HG02885 (cell line): ENCODE data around the gene HELZ2.
"Not testable (repeated sequence)": the region's sequence is repeated elsewhere in the genome, so short reads cannot be mapped to it uniquely, and the experiment has no call there.

Source experiments
- ATAC-seq: cut with Tn5 transposase; IDR thresholded peaks from one replicate; pipeline ENCODE4 v1.9.1; 2021; ENCODE audit warnings: mild to moderate bottlenecking; ENCODE audit not compliant: unreplicated experiment, poor library complexity

HELZ2 gene

GRCh38 chr20:63574156-63574828, at the start of gene HELZ2:
Gene HELZ2 (minus strand): TSS chr20:63574239. CDS start chr20:63572385, 1,854 bp downstream.
- ATAC-seq: peak; percentile 58

DNA sequence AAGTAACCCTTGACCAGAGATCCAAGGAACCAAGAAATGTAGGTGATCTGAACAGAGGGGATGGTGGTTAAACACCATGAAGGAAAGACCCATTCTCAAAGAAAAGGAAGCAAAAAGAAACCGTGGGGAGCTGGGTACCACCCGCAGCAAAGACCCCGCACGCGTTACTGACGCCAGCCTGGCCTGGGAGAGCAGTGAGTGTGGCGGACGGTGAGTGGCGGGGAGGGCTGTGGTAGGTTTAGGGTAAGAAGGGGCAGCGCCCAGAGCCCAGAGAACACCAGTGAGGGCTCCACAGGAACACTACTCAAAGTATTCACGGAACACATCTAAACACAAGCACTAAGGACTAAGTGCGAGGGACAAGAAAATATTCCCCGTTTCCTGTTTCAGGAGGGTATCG, 48.7 kb upstream of the HELZ2 start:
- ATAC-seq: no peak

DNA sequence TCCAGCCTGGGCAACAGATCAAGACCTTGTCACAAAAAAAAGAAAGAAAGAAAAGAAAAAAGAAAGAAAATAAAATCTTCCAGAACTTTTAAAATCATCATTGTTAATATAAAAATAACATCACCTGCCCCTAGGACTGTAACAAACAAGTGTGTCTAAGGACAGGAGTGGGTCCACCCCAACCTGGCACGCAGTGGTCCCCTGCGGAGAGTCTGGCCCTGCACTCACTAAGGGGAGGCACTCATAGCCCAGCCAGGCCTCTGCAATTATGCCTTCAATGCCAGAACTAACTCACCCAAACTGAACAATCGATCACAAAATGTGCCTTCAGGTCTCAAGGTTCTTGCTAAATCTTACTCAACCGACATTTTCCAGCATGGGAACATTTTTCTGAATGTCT, 48.1 kb upstream of the HELZ2 start:
- no peak for ATAC-seq

DNA sequence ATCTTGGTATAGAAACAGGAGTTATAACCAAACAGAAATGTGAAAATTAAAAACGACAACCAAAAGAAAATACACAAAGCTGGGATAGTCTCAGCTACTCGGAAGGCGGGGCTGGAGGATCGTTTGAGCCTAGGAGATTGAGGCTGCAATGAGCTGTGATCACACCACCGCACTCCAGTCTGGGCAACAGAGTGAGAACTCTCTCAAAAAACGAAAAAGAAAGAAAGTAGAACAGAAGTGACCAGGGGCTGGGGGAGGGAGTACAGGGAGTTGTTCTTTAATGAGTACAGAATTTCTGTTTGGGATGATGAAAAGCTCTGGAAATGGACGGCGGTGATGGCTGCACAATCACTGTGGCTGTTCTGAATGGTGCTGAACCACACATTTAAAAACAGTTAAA, 47.0 kb upstream of the HELZ2 start:
- ATAC-seq: no peak

GRCh38 chr20:63619505-63619904, 45.5 kb upstream of the HELZ2 start:
- ATAC-seq: no peak

DNA sequence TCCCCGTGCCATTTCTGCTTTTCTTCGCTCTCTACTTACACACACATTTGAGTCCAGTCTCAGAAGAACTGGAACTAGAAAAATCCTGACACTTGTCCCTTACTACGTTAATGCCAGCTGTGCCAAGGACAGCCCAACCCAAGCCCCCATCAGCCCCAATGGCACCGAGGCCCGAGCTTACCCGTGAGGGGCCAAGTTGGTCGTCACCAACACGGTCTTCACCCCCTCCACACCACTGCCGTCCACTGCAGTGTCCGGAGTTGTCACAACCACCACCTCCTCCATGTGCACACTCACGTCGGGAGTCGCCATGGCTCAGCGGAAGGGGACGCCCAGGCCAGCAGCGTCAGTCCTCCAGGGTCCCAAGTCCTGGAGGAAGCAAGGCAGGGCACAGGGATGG, 45.0 kb upstream of the HELZ2 start:
- ATAC-seq: no peak

DNA sequence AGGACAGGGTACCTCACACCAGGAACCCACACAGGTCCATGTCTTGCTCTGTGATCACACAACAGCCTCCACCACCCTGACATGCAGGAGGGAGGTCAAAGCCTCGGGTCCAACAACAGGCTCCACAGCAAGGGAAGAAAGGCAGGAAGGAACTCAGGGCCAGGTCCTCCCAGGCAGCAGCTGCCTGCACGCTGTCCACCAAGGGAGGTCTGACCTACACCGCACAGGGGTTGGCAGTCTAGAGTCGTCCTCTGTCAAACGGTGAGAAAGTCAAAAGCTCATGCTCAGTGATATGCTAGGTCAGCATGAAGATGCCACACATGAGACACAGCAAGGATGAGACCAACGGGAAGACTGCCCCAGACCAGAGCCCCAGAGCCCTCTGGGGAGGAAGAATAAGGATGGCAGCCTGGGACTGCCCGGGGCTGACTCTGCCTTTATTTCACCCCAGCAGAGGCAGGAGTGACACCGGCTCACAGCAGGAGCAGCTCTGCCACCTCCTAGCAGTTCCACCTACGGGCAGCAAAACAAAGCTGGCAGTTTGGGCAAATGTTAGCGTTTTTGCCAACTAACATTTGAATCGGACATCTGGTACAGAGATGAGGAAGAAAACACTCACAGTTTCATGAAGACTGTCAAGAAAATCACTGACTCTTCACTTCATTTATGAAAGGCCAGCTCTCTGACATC, 44.4 kb upstream of the HELZ2 start:
- no peak for ATAC-seq

DNA sequence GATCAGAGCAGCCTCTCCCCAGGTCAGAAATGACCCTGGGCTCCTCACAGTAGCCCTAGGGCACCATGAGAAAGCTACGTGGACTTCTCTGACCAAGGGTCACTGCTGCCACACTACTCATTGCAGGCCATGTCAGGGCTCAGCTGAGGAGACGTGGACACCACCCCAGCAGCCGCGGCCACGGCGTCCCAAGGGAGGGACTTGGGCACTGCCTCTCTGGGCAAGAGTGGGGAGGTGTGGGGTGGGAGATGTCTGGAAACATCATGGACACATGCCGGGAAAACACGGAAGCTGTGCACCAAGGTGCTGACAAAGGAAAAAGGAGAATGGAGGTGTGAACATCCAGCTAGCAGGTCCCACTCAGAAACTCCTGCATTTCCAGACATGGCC, 43.8 kb upstream of the HELZ2 start:
- no peak for ATAC-seq

DNA sequence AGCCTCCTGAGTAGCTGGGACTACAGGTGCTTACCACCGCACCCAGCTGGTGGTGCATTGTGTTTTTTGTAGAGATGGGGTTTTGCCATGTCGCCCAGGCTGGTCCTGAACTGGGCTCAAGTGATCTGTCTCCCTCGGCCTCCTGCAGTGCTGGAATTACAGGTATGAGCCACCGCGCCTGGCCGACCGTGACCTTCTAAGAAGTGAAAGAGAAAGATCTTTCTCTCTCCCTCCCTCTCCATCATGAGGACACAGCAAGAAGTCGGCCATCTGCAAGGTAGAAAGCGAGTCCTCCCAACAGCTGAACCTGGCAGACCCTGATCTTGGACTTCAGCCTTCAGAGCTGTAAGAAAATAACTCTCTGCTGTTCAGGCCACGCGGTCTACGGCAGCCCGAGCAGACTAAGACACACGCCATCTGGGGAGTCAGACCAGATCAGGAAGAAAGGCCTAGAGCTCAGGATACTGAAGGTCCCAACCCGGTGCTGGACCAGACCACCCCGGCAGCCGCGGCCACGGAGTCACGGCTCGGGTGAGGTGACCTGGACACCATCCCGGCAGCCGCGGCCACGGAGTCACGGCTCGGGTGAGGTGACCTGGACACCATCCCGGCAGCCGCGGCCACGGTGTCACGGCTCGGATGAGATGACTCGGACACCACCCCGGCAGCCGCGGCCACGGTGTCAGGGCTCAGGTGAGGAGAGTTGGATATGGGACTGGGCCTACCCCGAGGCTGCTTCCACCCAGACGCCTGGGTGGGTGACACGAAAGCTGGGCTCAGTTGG, 43.2 kb upstream of the HELZ2 start:
- ATAC-seq: no peak

GRCh38 chr20:63613863-63614594, 40.0 kb upstream of the HELZ2 start:
- ATAC-seq: not testable (repeated sequence)

DNA sequence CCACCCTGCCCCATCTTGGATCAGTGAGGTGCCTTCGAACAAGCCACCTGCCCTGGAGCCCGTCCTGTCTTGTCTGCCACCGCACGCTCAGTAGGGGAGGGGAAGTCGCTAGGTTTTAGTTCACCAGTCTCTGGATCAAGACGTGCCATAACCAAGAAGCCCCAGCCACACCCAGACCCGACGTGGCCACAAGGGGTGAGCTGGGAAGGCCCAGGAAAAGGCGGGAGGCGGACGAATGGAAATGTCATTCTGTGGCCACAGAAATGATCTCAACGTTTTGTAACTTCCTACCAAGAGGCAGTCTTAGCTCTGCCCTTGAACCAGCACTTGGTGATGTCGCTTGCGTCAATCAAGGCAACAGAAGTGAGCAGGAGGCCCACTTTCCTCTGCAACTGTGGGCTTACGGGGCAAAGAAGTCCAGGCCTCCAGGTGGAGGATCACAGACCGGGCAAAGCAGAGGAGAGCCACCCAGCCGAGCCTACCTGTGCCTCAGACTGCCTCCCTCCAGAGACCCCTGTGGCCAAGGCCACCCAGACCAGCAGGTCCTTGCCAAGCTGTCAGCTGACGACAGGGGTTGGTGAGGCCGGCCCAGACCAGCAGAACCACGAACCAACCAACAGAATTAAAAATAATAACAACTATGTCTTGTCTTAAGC, 38.4 kb upstream of the HELZ2 start:
- ATAC-seq: no peak

GRCh38 chr20:63611646-63612045, 37.6 kb upstream of the HELZ2 start:
- ATAC-seq: no peak

- no peak for ATAC-seq
These were observed 36.8 kb upstream of the HELZ2 start for GRCh38 chr20:63610581-63611435.

GRCh38 chr20:63606686-63607085, 32.6 kb upstream of the HELZ2 start:
- no peak for ATAC-seq

- ATAC-seq: no peak
These were observed 28.3 kb upstream of the HELZ2 start for GRCh38 chr20:63602321-63602720.

GRCh38 chr20:63601679-63602078, 27.6 kb upstream of the HELZ2 start:
- not testable (repeated sequence) for ATAC-seq

GRCh38 chr20:63599396-63600050, 25.5 kb upstream of the HELZ2 start:
- no peak for ATAC-seq

- no peak for ATAC-seq
These were observed 24.7 kb upstream of the HELZ2 start for GRCh38 chr20:63598479-63599395.
